ENCODE results near the gene PRRX1.

Gene PRRX1

DNA sequence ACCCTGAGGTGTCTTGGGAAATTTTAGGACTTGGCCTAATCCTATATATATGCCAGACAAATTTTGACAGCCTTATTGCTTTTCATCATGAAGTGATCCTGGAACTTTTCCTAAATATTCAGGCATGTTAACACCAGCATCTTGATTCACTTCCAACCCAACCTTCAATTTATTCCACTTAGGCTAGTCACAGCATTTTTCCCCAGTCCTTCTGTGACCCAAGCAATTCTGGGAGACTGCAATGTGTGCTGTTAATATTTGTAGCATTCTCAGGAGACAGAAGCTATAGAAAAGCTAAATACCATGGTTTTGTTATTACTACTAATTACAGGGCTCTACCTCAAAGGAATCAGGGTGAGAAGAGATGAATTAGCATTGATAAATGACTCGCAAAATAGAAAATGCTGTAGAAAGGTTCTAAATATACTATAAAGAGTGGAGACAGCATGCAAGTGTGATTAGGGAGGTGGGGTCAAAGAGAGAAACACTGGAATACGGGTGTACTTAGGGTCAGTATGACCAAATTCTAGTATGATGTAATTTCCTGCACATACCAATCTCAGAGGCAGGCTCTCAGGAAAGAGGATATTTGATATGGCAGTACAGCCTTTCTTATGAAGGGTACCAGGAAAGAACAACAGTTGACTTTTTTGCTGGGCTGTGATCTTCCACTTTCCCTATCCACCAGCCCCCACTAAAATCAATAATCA is 29.1 kb downstream of the PRRX1 start:
- no peak for DNase-seq

DNA sequence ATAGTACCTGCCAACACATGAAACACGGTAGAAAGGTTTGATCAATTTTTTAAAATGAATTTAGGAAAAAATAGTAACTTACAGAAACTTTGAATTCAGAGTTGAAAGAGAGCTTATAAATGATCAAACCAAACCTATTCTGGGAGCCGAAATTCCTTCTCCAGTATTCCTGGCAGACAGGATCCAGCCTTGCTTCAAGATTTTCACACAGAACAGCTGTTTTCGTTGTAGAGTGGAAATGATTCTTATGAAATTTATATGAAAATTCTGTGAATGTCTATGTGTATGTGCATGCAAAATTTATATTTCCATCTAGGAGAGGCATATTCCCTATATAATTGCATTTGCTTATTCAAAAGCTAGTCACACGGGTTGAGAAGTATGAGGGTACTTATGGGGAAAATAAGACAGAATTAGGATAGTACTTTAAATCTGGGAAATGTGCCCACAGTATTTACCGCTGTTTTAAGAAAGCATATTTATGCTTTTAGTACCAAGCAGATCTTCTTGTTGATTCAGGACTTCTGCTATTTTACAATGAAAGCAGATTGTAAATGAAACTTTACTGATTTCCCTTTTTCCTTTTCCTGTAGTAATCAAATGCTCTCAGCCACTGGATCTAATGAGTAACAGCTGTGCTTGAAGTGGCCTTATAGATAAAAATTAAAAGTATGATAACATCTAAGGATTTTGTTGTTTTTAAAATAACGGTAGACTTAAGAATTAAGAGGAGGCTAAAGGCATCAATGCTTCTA is 30.4 kb downstream of the PRRX1 start:
- DNase-seq, result no peak

DNA sequence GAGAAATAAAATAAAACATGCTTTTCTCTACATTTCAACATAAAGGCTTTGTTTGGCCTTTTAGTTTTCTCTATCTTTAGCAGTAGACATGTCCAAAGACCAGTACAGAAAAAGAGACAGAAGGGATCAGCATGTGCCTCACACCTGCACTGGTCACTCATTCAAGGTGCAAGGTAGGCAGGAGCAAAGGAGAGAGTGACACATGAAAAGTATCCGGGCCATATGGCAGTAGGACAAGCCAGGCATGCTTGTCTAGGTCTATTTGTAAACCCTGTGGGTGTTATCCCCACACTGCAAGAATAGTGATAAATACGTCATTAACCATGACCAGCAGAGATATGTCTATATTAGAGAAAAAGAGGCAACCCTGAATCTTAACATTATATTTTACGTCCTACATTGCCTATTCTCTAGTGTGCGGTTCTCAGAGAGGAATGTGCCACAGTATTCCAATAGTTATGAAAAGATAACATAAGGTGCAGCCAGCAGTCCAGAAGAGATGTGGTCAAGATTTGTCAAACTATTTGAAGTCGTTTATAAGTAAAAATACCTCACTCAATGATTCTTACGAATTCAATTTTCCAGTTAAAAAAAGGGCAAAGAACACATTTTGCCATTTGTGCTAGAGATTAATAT is 32.1 kb downstream of the PRRX1 start:
- DNase-seq, result no peak

DNA sequence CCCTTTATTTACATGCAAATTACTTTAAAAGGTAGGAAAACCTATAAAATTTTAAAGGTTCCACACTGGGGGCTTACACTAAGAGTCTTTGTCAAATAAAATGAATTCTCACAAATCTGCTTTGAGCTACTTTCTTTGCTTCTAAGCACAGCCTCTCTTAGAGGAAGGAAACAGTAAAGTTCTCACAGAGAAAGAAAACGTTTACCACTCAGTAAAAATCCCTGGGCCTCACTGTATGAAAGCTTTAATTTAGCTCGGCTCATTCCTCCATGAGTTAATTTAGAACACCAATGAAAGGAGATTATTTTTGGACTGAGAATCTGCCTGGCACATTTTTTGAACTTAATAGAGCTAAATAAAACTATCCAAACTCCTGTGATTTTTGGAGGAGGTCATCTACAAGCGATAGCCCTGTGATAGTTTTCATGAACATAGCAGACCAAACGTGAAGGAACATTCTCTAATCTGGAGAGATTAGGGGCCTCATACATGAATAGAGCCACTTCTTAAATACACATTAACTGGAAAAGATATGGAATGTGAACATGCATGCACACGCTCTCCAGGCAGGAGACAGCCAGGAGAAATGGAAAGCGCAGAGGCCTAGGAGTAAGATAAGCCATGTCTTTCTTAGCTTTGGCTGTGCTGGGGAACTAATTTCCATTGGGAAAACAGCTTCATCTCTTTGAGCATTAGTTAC is 32.8 kb downstream of the PRRX1 start:
- DNase-seq, result no peak

DNA sequence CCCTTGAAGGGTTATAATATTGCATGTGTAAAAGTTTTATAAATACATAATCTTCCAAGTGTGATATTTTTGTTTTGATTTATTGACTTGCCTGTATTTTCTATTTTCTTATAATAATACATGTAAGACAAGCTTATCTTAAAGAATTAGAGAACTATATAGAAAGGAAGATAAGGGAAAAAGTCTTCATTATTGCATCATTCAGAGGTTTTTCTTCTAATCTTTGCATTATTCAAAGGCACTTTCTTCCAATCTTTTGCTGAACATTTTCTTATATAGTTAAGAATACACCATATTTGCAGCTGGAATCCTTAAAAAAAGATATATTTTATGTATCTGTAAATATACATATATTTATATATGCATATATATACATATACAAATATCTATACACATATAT is 33.4 kb downstream of the PRRX1 start:
- no peak for DNase-seq

DNA sequence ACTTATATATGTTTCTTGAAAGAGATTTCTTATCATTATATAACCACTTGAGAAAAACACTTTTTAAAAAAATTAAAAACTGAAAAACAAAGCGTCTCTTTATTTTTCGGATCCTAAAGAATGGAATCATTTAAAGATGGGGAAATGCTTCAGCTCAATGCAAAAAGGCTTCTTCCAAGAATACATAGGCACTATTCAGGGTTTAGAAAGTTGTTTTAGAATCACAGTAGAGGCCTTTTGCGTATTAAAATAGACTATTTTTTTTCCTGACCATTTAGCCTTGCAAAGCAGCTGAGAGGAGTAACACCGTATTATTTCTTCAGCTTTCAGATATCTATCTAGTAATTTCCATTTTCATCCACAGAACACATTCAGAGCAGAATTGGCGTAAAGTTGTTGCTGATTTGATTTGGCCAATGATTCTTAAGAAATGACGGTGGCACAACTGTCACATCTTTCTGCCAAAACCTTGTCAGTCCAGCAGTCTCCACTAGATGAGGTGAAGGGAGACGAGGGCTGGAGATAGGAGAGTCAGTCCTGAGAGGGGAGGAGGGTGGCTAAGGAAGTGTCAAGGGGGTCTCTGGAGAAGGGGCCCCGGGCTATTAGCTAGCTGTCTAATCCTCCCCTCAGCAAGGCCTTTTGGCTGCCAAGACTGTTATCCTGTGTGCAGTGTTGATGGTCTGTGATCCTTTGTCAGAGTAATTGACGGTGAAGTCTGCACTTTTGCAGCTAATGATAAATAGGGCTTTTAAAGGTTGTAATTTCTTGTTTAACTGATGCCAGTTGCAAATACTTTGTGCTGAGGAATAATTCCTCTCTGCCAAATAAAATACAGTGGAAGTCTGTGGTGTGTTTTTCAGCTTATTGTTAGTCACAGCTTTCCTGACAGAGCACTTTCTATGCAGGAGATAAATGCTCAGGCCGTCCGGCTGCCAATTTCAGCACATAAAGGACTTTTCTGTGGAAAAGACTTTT is 34.7 kb downstream of the PRRX1 start:
- no peak for DNase-seq

DNA sequence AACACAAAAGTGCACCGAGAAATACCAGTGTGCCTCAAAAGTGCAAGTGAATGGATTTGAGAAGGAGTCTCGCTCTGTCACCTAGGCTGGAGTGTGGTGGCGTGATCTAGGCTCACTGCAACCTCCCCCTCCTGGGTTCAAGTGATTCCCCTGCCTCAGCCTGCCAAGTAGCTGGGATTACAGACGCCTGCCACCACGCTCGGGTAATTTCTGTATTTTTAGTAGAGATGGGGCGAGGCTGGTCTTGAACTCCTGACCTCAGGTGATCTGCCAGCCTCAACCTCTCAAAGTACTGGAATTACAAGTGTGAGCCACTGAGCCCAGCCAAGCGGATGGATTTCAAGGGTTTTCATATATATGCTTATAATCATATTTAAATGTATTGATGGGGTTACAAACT is 35.8 kb downstream of the PRRX1 start:
- no peak for DNase-seq

DNA sequence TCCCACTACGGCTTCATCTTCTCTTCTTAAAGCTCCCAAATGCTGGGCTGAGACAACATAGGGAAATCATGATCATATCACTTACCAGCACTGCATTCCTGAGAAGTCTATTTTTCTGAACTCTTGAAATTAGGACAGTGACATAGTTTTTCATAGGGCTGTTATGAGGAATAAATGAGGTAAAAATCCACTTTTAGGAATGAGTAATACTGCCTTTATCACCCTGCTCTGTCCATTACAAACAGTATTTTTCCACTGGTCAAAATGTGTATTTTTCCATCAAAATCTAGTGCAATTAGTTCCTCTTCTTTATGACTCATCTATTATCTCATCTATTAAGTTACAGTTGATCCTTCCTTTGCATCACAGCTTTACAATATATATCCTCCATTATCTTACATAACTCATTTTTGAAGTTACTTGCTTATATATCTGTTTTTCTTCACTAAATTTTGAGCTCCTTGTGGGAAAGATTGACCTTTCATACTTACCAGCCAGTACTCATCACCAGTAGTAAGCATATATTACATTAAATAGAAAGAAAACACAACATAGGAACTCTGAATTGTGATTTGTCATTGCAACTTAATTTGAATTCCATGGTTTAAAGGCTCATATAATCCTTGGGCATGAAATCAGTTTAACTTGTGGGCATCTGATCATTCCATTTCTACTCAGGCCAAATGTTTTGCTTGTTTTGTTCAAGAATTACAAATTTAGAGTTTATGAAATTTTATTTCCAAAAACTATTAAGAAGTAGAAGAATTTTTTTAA is 37.1 kb downstream of the PRRX1 start:
- DNase-seq, result no peak

DNA sequence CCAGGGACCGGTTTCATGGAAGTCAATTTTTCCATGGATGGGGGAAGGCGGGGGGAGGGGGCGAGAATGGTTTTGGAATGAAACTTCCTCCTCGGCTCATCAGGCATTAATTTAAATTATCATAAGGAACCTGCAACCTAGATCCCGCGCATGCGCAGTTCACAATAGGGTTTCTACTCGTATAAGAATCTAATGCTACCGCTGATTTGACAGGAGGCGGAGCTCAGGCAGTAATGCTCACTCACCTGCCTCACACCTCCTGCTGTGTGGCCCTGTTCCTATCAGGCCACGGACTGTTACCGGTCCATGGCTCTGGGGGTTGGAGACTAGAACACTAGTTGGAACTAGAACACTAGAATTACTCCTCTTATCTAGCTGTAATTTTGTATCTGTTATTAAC is 38.0 kb downstream of the PRRX1 start:
- no peak for DNase-seq

DNA sequence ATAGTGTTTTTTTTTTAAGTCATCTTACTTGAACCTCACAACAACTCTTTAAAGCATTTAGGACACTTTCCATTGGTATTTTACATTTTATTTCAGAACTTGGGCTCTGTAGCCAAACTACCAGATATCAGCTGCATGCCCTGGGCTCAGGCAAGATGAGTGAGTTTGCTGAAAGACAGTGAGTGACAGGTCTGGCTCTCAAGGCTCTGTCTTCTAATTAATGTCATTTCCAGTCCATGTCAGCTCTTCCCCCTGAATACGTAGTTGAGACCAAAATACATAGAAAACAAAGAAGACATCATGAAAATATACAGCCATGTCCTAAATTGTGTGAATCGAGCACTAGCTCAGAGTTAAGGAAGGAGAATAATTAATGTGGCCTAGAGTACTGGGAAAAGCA is 39.7 kb downstream of the PRRX1 start:
- no peak for DNase-seq

DNA sequence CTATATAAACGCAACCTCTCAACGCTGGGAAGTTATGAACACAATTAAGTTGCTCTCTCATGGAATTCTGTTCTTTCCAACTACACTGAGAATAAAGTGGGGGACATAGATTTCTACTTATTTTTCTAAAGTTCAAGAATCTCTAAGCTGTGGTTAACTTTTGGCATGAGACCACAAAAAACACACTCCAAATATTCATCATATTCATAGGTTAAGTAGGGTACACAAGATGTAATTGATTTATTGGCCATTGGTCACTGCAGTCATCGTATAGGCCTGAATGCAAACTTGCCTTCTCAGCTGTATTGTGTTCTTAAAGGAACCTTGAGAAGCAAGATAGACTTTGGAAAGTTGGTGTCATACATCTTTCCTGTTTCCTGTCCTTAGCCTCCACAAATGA is 40.3 kb downstream of the PRRX1 start:
- DNase-seq, result no peak

DNA sequence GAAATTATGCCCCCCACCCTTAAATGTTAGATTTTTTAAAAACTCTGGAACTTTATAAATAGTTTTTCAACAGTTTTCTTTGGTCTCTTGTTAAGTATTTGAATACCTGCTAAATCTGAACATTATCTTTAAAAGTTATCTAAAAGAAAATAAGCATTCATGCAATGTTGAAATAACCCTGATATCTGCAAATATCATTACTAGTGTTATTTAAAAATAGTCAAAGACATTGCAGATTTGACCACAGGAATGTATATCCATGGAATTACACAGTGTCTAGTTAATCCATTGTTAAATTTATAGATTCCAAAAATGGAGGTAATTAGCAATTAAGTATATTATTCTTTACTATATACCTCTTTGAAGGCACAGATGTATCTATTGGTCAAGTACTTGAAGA is 42.0 kb downstream of the PRRX1 start:
- DNase-seq, result no peak

DNA sequence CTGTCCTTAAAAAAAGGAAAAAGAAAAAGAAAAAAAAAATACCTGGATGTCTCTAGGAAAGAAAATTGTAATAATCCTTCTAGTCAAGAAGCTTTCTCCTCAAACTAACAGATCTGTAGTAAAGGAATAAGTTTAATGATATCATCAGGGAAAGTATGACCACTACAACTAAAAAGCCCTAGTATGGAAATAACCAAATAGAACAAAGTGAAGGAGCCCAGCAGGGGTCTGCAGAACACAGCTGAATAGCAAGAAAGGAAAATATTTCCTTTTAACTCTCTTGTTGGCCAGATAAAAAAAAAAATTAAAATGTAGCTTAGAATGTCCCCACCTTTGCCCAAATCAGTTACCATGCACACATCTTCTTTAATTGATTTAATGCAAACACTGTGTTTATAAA is 43.2 kb downstream of the PRRX1 start:
- no peak for DNase-seq

DNA sequence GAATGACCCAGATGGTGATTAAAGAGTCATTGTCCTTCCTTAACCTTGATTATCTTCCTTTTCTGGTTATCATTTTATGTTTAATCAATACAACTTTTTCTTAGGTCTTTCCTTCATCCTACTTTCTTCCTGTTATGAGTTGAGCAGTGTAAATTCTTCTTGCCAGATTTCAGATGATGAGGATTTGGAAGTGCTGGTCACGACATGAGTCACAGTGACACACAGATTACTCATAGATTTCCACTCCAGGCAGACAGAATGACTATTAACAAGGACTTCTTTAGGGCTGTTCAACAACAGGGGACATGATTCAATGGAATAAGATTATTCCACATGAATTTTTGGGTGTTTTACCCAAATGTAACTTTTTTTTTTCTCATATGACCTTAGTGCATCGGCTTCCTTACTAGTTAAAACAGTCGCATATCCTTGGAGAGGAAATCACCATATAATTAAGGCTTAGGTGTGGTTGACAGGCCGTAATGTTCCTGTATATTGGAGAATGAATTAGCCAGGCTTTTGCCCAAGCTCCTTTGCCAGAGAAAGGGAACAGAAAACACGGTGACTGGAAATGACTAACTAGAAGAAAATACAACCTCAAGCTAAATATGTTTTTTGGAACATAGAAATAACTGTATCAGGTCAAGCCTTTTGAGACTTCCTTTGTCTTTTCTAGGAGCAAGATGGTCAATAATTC is 44.2 kb downstream of the PRRX1 start:
- DNase-seq, result no peak

DNA sequence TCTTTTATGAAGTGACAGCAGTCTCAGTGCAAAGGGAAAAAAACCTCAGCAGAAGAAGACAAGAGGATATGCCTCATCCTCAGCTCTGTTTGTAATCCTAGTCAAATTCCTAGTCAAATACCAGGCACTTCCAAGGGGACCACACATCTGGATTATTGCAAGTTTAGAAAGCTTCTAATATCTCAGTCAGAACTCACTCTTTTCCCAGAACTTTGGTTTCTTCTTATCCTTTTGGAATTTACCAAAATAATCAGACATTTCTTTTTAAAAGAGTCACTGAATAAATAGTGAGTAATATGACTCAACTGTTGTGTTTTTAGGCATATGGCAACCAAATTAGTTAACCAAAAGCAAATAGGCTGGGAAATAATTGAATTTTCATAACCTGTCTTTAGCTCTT is 47.8 kb downstream of the PRRX1 start:
- no peak for DNase-seq

DNA sequence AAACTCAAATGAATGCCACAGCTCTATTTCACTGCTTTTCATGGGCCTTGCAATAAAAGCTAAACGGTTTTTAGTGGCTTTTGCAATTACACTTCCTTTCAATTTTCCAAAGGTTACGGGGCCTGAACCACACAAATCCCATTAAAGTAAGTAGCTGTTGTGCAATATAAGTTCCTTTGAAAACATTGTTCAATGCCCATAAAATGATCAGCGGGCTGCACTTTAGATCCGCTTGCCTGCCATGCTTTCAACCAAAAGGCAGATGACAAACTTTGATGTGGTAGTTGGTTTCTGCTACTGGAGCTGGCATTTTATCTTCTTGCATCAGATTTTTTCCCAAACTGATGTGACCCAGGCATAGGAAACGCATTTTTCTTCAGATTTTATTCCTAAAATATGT is 50.2 kb downstream of the PRRX1 start:
- no peak for DNase-seq

DNA sequence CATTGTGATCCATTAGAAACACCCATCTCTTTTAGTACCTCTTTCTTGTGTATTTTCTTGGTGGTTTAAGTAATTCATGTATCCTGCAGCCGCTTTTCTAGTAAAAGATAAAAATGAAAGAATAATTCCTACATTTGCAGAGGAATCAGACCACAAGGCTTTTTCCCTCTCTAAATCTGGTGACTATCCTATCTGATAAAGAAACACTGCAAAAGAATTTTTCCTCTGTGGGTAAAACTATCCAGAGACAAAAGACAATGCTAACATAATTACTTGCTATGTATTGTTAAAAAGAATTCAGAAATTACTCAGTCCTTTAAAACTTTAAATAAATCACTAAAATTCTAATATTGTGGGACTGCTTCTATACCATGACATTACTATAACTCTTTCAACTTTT is 51.0 kb downstream of the PRRX1 start:
- no peak for DNase-seq

DNA sequence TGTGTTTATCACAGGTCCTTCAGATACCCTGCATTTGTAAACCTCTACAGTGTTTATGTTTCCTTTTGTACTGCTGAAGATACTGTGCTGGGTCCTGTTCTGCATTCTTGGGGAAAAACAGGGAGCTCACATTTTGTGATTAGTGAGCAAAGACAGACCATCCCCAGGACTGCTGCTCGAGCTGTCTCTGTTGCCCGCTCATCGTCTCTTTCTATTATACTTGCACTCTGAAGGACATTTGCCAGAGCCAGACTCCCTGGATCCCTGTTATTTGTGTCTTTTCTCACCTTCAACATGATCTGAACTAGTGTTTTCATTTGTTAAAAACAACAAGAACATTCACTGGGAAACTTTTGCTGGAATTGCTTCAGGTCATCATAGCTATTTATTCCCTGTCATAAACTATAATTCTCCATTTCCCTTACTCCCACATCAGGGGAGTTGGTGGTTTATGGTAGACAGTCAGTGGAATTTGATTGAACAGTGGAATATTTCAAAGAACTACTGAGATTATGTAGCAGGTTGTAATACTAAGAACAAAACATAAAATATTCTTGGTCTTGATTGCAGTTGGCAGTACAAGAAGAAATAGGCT is 53.0 kb downstream of the PRRX1 start:
- DNase-seq, result no peak

DNA sequence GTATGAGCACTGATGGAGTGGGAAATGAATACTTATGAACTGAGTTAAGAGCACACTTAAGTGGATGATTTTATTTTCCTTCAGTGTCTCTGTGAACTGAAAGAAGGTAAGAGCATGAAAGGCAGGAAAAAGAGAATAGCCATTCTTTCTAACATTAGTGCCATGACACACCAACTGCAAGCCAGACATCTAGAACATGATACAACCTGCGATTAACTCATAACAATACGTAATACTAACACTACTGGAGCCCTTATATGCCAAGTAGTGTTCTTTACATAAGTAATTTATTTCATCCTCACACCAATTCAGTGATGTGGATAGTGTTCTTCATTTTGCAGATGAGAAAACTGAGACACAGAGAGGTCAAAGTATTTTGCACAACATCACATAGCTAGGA is 56.7 kb downstream of the PRRX1 start:
- DNase-seq, result no peak

DNA sequence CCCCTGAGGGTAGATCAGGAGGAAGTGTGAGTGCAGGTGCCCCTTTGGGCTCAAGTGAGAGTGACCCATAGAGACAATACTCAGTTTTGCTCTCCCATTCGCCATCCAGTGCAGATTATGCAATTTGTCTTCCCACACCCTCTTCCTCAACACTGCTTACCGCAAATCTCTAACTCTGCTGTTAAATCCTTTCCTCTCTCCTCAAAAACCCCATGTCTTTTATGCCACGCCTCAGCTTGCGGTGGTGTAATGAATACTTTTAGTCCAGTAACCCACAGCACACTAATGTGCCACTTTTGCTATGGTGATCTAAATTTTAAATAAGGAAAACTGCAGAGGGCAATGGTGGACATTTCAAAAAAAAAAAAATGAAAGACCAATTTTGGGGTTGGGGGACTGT is 57.7 kb downstream of the PRRX1 start:
- DNase-seq, result no peak

DNA sequence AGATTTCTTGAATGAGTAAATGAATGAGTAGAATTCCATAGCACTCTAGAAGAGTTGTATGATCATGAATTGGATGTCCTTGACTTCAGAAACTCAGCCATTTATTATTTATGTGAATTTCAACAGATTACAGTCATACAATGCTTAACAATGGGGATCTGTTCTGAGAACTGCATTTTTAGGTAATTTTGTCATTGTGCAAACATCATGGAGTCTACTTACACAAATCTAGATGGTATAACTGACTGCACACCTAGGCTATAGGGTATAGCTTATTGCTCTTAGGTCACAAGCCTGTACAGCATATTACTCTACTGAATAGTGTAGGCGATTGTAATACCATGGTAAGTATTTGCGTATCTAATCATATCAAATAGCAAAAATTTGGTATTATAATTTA is 59.6 kb downstream of the PRRX1 start:
- DNase-seq, result no peak

All from hematopoietic multipotent progenitor cell treated with erythropoietin and hydrocortisone succinate and interleukin-3 and kit ligand, for 6 days (in vitro differentiated cells).